T-helper 1 cell treated with Interleukin-12 subunit alpha and Interleukin-12 subunit beta and Interleukin-4 antibody, amounts not matched to agents 30 ng/mL and 1 ng/mL, for 36 hours (primary cell): ENCODE measurements around the gene LCNL1. TPM values are rescaled to one million over a fixed set of nuclear protein-coding genes. Genes with fewer than 3 reads are reported as not detected.
"Not testable (repeated sequence)": the region's sequence is repeated elsewhere in the genome, so short reads cannot be mapped to it uniquely, and the experiment has no call there.

Experiments
- intact Hi-C: fragments of 100-400 bp; cut with micrococcal nuclease; formaldehyde crosslinking; loops from one replicate; pipeline ENCODE4 v1.15.1; 2024
- total RNA-seq: library from RNA; stranded (reverse); gene quantifications from 2 replicates; pipeline ENCODE4 v1.2.3, GENCODE V29; 2022

Gene LCNL1
- total RNA-seq, 1 donor from 2014 or later = not detected

- intact Hi-C loops = loop anchor here (5.0 kb wide), 5 partner anchors 88 to 617 kb away; partner anchors contain the start of genes ARRDC1, MAN1B1 and TUBB4B
Measured at GRCh38 chr9:136990242-136990911, 7.6 kb downstream of the LCNL1 start.

GRCh38 chr9:136991993-136992818, 9.4 kb downstream of the LCNL1 start, which contains the start of gene PAXX:
PAXX (plus strand) TSS chr9:136992422; CDS start chr9:136992444, 22 bp downstream.
- intact Hi-C loops = loop anchor here (1.0 to 5.0 kb wide), 15 partner anchors 8 to 615 kb away; partner anchors contain the start of genes ARRDC1, FBXW5, MAN1B1 and PHPT1

DNA sequence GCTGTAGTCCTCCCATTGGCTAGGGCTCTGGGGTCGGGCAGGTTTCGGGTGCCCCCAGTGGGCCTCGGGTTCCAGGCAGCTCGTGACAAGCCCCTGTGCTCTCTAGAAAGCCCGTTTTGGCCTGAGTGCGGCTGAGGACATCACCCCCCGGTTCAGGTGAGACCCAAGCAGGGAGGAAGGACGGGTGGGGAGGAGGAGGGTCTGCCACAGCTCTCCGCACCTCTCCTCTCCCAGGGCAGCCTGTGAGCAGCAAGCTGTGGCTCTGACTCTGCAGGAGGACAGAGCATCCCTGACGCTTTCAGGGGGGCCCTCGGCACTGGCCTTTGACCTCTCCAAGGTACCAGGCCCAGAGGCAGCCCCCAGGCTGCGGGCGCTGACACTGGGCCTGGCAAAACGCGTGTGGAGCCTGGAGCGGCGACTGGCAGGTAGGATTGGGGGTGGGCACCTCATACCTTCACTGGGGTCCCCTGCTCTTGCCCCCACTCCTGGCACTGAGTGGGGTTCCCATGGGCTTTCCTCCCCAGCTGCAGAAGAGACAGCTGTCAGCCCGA, 10.1 kb downstream of the LCNL1 start:
- intact Hi-C loops = loop anchor here (1.0 to 5.0 kb wide), 14 partner anchors 7 to 614 kb away; partner anchors contain the start of genes ARRDC1, FBXW5, MAN1B1 and PHPT1

DNA sequence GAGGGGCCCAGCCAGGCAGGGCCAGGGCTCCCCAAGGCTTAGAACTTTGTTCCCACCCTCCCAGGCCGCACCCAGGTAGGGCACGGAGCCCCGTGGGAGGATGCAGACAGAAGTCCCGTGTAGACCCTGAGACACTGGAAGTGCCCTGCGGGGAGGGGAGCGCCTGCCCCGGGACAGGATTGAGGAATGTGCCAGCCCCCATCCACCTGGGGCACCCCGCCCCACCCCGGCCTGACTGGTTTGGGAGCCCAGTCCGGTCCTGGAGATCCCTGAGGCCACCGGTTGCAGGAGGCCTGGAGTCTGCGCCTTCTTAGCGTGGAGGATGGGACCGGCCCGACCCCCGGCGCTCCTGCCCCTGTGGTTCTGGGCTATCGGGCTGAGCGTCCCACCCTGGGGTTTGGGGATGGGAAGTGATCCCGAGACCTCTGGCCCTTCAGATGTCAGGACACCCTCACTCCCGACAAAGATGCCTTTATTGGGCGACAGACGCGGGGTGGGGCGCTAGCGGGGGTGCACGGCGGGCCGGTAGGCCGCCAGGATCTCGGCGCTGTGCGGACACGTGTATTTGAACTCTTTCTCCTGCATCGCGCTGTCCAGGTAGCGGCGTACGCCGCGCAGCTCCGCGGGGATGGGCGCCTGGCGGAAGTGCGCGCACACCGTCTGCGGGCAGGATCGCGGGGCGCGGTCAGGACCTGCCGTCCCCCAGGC, 11.5 kb downstream of the LCNL1 start:
- intact Hi-C loops = loop anchor here (5.0 kb wide), 5 partner anchors 92 to 613 kb away; partner anchors contain the start of genes ARRDC1, MAN1B1 and TUBB4B

DNA sequence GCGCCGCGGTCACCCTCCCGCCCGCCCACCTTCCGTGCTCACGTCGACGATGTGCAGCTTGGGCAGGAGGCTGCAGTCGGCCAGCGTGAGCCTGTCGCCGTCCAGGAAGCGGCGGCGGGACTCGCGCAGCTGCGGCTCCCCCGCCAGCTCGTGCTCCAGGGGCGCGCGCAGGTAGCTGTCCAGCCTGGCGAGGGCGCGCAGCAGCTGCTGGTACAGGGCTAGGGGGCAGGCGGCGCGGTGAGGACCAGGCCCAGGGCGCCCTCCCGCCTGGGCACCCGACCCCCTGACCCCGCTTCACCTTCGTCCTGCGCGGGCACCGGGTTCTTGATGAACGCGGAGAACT, 12.1 kb downstream of the LCNL1 start:
- intact Hi-C loops = loop anchor here (5.0 kb wide), 5 partner anchors 92 to 612 kb away; partner anchors contain the start of genes ARRDC1, MAN1B1 and TUBB4B

DNA sequence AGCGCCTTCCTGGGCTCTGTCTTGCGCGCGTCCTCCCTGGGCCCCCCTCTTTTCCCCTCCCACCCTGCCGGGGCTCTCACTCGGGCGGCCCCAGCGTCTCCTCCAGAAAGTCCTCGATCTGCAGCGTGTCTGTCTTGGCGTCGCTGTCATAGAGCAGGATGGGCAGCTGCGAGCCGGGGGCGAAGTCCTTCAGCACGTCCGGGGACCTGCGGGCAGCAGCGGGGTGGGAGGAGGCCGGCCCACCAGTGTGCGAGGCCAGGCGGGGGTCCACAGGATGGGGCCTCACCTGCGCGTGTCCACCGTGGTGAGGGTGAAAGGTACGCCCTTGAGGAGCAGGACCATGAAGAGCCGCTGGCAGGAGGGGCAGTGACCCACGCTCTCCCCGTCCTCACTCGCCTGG, 12.6 kb downstream of the LCNL1 start:
- intact Hi-C loops = no loop called here

DNA sequence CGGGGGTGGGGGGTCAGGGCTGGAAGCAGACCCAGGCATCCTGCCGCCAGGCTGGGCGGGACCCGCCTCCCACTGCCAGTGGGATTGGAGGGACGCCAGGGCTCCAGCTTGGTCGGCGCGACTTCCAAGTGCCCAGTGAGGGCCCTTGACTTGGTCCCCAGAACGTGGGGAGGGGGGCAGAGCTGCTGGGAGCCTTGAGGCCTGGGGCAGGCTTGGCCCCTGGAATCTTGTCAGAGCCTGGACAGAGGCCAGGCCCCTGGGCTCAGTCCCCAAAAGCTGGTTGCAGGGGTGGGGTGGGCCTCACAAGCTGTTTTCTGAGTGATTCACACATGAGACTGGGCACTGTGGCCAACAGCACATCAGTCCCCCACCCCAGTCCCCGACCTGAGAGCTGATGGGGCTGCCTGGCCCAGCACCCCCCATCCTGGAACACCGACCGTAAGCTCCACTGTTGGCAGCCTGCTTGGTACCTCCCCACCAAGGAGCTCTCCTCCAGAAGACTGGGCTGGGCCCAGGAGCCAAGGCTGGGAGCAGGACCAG, 13.0 kb downstream of the LCNL1 start:
- intact Hi-C loops = no loop called here

GRCh38 chr9:136996361-136997292, 13.8 kb downstream of the LCNL1 start, which contains the start of gene CLIC3:
CLIC3 (minus strand) TSS chr9:136996568; CDS start chr9:136996543, 25 bp downstream.
- intact Hi-C loops = loop anchor here (1.0 kb wide), 1 partner anchor 209 kb away; no protein-coding TSS in a partner anchor

- intact Hi-C loops = loop anchor here (1.0 kb wide), 1 partner anchor 210 kb away; no protein-coding TSS in a partner anchor
Measured at GRCh38 chr9:136997371-136997770, 14.6 kb downstream of the LCNL1 start.

DNA sequence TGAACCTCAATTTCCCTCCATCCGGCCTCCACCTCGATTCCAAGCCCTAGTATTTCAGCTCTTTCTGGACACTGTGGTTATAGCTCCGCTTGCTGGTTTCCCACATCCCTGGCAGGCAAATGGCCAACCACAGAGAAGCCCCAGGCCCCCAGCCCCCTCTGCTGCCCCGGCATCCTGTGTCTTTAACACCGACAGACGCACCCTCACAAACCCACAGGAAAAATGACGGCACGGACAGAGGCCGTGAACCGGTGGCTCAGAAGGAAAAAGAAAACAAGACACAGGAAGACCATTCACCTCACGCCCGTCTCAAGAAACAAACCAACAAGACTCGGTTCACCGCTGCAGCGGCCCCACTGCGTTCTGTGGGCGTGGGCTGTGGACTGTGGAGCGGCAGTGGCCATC, 15.0 kb downstream of the LCNL1 start:
- intact Hi-C loops = loop anchor here (1.0 kb wide), 1 partner anchor 211 kb away; no protein-coding TSS in a partner anchor

GRCh38 chr9:137000177-137000930, 17.6 kb downstream of the LCNL1 start:
- intact Hi-C loops = loop anchor here (1.0 kb wide), 3 partner anchors 8 to 98 kb away; partner anchors contain the start of gene PAXX

DNA sequence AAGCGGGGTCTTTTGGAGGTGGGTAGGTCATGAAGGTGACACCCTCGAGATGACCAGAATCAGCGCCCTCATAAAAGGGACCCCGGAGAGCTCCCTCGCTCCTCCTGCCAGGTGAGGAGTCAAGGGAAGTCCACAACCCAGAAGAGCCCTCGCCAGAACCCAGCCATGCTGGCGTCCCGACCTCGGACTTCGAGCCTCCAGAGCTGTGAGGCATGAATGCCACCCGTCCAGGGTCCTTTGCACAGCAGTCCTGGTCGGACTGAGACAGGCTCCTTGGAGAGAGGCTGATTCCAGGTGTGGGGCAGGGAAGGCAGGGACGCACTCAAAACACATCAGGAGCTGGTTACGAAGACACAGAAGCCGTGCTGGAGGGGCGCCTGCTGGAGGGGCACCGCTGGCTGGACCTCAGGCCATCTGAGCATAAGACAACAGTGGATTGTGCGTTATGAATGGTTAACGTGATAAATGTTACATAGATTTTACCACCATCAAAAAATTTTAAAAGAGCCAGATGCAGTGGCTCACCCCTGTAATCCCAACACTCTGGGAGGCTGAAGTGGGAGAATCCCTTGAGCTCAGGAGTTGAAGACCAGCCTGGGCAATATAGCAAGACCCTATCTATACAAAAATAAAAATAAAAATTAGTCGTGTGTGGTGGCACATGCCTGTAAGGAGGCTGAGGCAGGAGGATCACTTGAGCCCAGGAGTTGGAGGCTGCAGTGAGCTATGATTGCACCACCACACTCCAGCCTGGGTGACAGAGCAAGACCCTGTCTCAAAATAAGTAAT, 19.3 kb downstream of the LCNL1 start:
- intact Hi-C loops = no loop called here

GRCh38 chr9:137002646-137003041, 19.9 kb downstream of the LCNL1 start:
- intact Hi-C loops = no loop called here

GRCh38 chr9:137004285-137004684, 21.5 kb downstream of the LCNL1 start:
- intact Hi-C loops = not testable (repeated sequence)

DNA sequence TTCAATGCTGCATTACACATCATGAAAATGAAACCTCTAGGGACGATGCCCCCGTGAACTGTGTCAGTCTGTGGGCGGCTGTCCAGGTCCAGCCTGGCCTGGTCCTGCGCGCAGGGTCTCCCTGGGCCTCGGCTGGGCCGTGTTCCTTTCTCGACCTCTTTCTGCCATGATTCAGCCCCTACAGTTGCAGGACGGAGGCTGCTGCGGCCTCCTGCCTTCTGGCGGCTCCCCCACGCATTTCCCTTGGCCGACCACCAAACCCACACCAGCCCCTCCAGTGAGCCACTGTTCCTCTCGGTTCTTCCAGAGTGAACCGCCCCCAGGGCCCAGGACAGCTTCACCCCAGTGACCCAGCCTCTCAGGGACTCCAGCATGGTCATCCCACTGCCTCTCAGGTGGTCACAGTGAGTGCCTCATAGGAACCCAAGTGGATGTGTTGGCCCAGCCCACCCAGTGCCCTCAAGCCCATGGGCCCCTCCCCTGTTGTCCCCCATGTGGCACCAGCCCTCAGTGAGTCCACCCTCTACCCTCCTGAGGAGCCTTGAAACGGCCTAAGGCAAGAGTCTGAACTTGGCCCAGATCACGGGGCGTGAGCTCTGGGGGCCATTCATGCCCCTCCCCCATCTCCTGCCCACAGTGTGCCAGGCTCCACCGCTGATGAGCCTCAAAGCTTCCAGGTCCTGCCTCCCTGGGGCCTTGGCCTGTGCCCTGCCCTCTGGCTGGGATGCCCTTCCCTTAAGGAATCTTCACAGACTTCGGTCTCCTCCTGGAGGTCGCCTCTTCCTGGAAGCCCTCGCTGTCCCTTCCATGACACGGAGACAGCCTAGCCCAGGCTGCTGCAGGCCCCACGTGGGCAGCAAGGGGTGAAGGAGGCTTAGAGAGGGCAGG, 23.6 kb downstream of the LCNL1 start:
- intact Hi-C loops = no loop called here

DNA sequence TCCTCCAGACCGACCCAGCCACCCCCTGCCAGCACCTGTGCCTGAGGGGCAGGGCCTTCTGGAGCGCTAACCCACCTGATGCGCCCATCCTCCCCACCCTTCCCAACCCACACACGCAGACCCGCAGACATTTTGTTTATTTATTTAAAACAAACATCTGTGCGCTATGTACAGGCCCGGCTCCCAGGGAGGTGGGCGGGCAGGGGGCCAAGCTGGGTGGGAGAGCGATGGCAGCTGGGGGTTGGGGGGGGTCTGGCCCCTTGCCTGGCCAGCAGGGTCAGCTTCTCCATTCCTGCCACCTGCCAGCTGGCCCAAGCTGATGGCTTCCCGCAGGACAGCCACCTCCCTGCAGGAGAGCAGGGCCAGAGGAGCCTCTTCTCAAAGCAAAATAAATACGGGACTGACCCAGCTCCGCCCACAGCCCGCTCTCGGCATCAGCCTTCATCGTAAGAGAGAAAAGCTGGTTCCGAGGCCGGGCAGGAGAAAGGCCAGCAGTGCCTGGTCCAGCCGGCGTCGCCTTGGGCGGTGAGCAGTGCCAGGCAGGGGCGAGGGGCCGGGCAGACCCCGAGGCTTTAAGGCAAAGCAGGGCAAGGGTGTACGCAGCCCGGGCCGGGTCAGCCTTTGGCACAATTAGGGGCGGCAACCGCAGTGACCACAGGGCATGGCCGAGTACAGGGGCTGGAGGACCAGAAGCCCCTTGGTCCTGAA, 24.5 kb downstream of the LCNL1 start:
- intact Hi-C loops = no loop called here
